Vagina (tissue), 2 donors: ENCODE results near the gene NEK7. TPM values are rescaled to one million over a fixed set of nuclear protein-coding genes. Genes with fewer than 3 reads are reported as not detected.

ENCODE experiments used
- DNase-seq, 2 donors: peaks; one replicate each; pipeline ENCODE4 v3.0.0-alpha.2; 2017; ENCODE audit errors: extremely low spot score in 2 of 2
- H3K27ac ChIP-seq: fragments of 200-600 bp; sonication (generic); one replicate; pipeline ENCODE4 v1.5.1; 2019
- H3K27me3 ChIP-seq: fragments of 200-600 bp; sonication (generic); one replicate; pipeline ENCODE4 v1.5.1; 2019
- H3K36me3 ChIP-seq, 2 donors: fragments of 200-600 bp; sonication (generic); one replicate each; pipeline ENCODE4 v1.5.1; 2017 to 2019
- H3K4me1 ChIP-seq: fragments of 200-600 bp; sonication (generic); one replicate; pipeline ENCODE4 v1.5.1; 2019
- H3K4me3 ChIP-seq, 2 donors: fragments of 200-600 bp; sonication (generic); 1 replicate in 1 of 2; 2 replicates in 1 of 2; pipeline ENCODE4 v1.5.1; 2016 to 2019
- H3K9me3 ChIP-seq: fragments of 200-600 bp; sonication (generic); one replicate; pipeline ENCODE4 v1.5.1; 2019
- CTCF ChIP-seq, 3 experiments: fragments of 450-650 bp in 2 of 3; fragments of 200-600 bp in 1 of 3; sonication (generic) in 1 of 3; IDR thresholded peaks; one replicate each; pipeline ENCODE4 v1.5.1; 2017 to 2019; ENCODE audit warnings: antibody characterized with exemption in 3 of 3, mild to moderate bottlenecking in 2 of 3, moderate library complexity in 2 of 3
- POLR2A ChIP-seq, 2 donors: fragments of 450-650 bp; IDR thresholded peaks; one replicate each; pipeline ENCODE4 v1.6.1; 2017; ENCODE audit warnings: antibody characterized with exemption in 2 of 2, mild to moderate bottlenecking in 2 of 2, moderate library complexity in 2 of 2
- POLR2AphosphoS5 ChIP-seq, 2 donors: sonication (generic); formaldehyde crosslinking; IDR thresholded peaks; one replicate each; pipeline ENCODE4 v1.9.0; 2017; ENCODE audit warnings: antibody characterized with exemption in 2 of 2, mild to moderate bottlenecking in 2 of 2, low read depth in 1 of 2; ENCODE audit not compliant: insufficient read depth in 1 of 2
- intact Hi-C: fragments of 100-400 bp; cut with DNase I; formaldehyde crosslinking; loops from one replicate; pipeline ENCODE4 v1.15.1; 2023
- total RNA-seq: library from RNA; depleted of rRNA; stranded (reverse); fragments of >200 nt; gene quantifications from one replicate; pipeline ENCODE4 v1.2.3, GENCODE V29; 2016

Gene NEK7
- total RNA-seq, 1 donor from 2014 or later: 99.4 TPM

- Histone ChIP-seq H3K9me3 (no peaks in the 10 kb centered on the region), H3K4me3 (no peak overlapping the region), H3K36me3 (no peaks in the 10 kb centered on the region), H3K27ac (no peak overlapping the region), H3K27me3 (no peaks in the 10 kb centered on the region), H3K4me1 (peaks cover 70% of the 10 kb centered on the region)
- no peak for DNase-seq
- TF ChIP-seq POLR2A (IDR thresholded peaks at IDR 0.05): no peak
- no peak for TF ChIP-seq CTCF (IDR thresholded peaks at IDR 0.05)
- no peak for TF ChIP-seq POLR2AphosphoS5 (IDR thresholded peaks at IDR 0.05; ENCODE audit: insufficient read depth in 1 of 2, low read depth in 1 of 2)
- intact Hi-C loops: no loop called here
Measured at GRCh38 chr1:198183605-198184004, 26.8 kb downstream of the NEK7 start.

GRCh38 chr1:198184516-198184915 is 27.7 kb downstream of the NEK7 start:
- Histone ChIP-seq H3K27ac (no peak overlapping the region), H3K9me3 (no peaks in the 10 kb centered on the region), H3K36me3 (no peaks in the 10 kb centered on the region), H3K27me3 (no peaks in the 10 kb centered on the region), H3K4me3 (no peak overlapping the region), H3K4me1 (peaks cover 72% of the 10 kb centered on the region)
- TF ChIP-seq CTCF (IDR thresholded peaks at IDR 0.05): no peak
- no peak for TF ChIP-seq POLR2A (IDR thresholded peaks at IDR 0.05)
- no peak for TF ChIP-seq POLR2AphosphoS5 (IDR thresholded peaks at IDR 0.05; ENCODE audit: insufficient read depth in 1 of 2, low read depth in 1 of 2)
- DNase-seq: no peak
- intact Hi-C loops: no loop called here

GRCh38 chr1:198185146-198185545 is 28.3 kb downstream of the NEK7 start:
- Histone ChIP-seq H3K4me1 (peaks cover 73% of the 10 kb centered on the region), H3K27me3 (no peaks in the 10 kb centered on the region), H3K9me3 (no peaks in the 10 kb centered on the region), H3K4me3 (no peak overlapping the region), H3K27ac (no peak overlapping the region), H3K36me3 (no peaks in the 10 kb centered on the region)
- no peak for DNase-seq
- intact Hi-C loops: no loop called here
- TF ChIP-seq CTCF (IDR thresholded peaks at IDR 0.05) (no peak), POLR2AphosphoS5 (IDR thresholded peaks at IDR 0.05; ENCODE audit: insufficient read depth in 1 of 2, low read depth in 1 of 2) (no peak)

- no peak overlapping the region for H3K27ac ChIP-seq
- H3K27me3 ChIP-seq: no peaks in the 10 kb centered on the region
- H3K9me3 ChIP-seq: no peaks in the 10 kb centered on the region
- no peaks in the 10 kb centered on the region for H3K36me3 ChIP-seq
- TF ChIP-seq POLR2A (IDR thresholded peaks at IDR 0.05): no peak
- no peak for TF ChIP-seq POLR2AphosphoS5 (IDR thresholded peaks at IDR 0.05; ENCODE audit: insufficient read depth in 1 of 2, low read depth in 1 of 2)
- no peak for TF ChIP-seq CTCF (IDR thresholded peaks at IDR 0.05)
- H3K4me3 ChIP-seq: no peak overlapping the region
- DNase-seq: no peak
- intact Hi-C loops: no loop called here
- H3K4me1 ChIP-seq: peaks cover 73% of the 10 kb centered on the region
Measured at GRCh38 chr1:198185759-198186158, 29.0 kb downstream of the NEK7 start.

- no peak for TF ChIP-seq POLR2AphosphoS5 (IDR thresholded peaks at IDR 0.05; ENCODE audit: insufficient read depth in 1 of 2, low read depth in 1 of 2)
- no peak for TF ChIP-seq POLR2A (IDR thresholded peaks at IDR 0.05)
- no peak for TF ChIP-seq CTCF (IDR thresholded peaks at IDR 0.05)
- H3K4me3 ChIP-seq: no peak overlapping the region
- H3K4me1 ChIP-seq: peaks cover 78% of the 10 kb centered on the region
- H3K27me3 ChIP-seq: no peaks in the 10 kb centered on the region
- DNase-seq: no peak
- intact Hi-C loops: no loop called here
- no peaks in the 10 kb centered on the region for H3K36me3 ChIP-seq
- no peak overlapping the region for H3K27ac ChIP-seq
- no peaks in the 10 kb centered on the region for H3K9me3 ChIP-seq
Measured at GRCh38 chr1:198186916-198187580, 30.2 kb downstream of the NEK7 start.
